HepG2 (cell line): ENCODE data around the gene RNASE8. TPM values are rescaled to one million over a fixed set of nuclear protein-coding genes. Genes with fewer than 3 reads are reported as not detected.

Experiments used
- ARID5B ChIP-seq: IDR thresholded peaks from 2 replicates; pipeline ENCODE4 v1.4.0; 2020; ENCODE audit warnings: mild to moderate bottlenecking, missing genetic modification reagents
- CCDC6 ChIP-seq: sonication (generic); formaldehyde crosslinking; IDR thresholded peaks from 2 replicates; pipeline ENCODE4 v1.8.1; 2022; ENCODE audit warnings: mild to moderate bottlenecking, missing genetic modification reagents, moderate library complexity
- CEBPZ ChIP-seq: IDR thresholded peaks from 2 replicates; pipeline ENCODE4 v1.6.1; 2012; ENCODE audit warnings: low read length, improper control_type of control experiment
- ETV6 ChIP-seq: sonication (generic); formaldehyde crosslinking; conservative IDR thresholded peaks from 2 replicates; pipeline ENCODE4 v1.4.0; 2020; ENCODE audit warnings: missing genetic modification reagents
- FOXJ3 ChIP-seq: sonication (generic); formaldehyde crosslinking; IDR thresholded peaks from 2 replicates; pipeline ENCODE4 v1.4.0; 2020; ENCODE audit warnings: missing genetic modification reagents, mild to moderate bottlenecking, borderline replicate concordance
- HNRNPUL1 ChIP-seq: fragments of 200-400 bp; formaldehyde crosslinking; IDR thresholded peaks from 2 replicates; pipeline ENCODE4 v1.6.1; 2017; ENCODE audit warnings: low read depth, mild to moderate bottlenecking, low read length, moderate library complexity
- HOXA9 ChIP-seq: sonication (generic); formaldehyde crosslinking; IDR thresholded peaks from 2 replicates; pipeline ENCODE4 v1.8.1; 2022; ENCODE audit warnings: missing genetic modification reagents, mild to moderate bottlenecking, moderate library complexity, borderline replicate concordance
- MAF1 ChIP-seq: sonication (generic); formaldehyde crosslinking; IDR thresholded peaks from 2 replicates; pipeline ENCODE4 v1.5.0; 2020; ENCODE audit warnings: missing genetic modification reagents, borderline replicate concordance
- MTERF4 ChIP-seq: sonication (generic); formaldehyde crosslinking; IDR thresholded peaks from 2 replicates; pipeline ENCODE4 v1.8.0; 2023; ENCODE audit warnings: mild to moderate bottlenecking, missing genetic modification reagents
- RFX3 ChIP-seq: IDR thresholded peaks from 2 replicates; pipeline ENCODE4 v1.6.1; 2016; ENCODE audit warnings: missing biosample characterization, missing genetic modification reagents
- SRSF1 ChIP-seq: fragments of 200-400 bp; formaldehyde crosslinking; optimal IDR thresholded peaks from 2 replicates; pipeline ENCODE3; 2017; ENCODE audit warnings: mild to moderate bottlenecking, low read depth, low read length, moderate library complexity
- TBP ChIP-seq: sonication (generic); formaldehyde crosslinking; IDR thresholded peaks from 2 replicates; pipeline ENCODE4 v1.5.0; 2020; ENCODE audit warnings: missing genetic modification reagents
- TRIM24 ChIP-seq: sonication (generic); formaldehyde crosslinking; IDR thresholded peaks from 2 replicates; pipeline ENCODE4 v1.8.0; 2022; ENCODE audit warnings: mild to moderate bottlenecking, missing genetic modification reagents
- U2AF2 ChIP-seq: fragments of 200-400 bp; formaldehyde crosslinking; IDR thresholded peaks from 2 replicates; pipeline ENCODE4 v1.6.1; 2017; ENCODE audit warnings: low read depth, mild to moderate bottlenecking, low read length
- ZBTB34 ChIP-seq: sonication (generic); formaldehyde crosslinking; IDR thresholded peaks from 2 replicates; pipeline ENCODE4 v1.8.0; 2022; ENCODE audit warnings: mild to moderate bottlenecking, missing genetic modification reagents
- ZNF12 ChIP-seq: sonication (generic); formaldehyde crosslinking; IDR thresholded peaks from 2 replicates; pipeline ENCODE4 v1.5.0; 2020; ENCODE audit warnings: missing genetic modification reagents
- ZNF451 ChIP-seq: sonication (generic); formaldehyde crosslinking; IDR thresholded peaks from 2 replicates; pipeline ENCODE4 v1.5.0; 2020; ENCODE audit warnings: mild to moderate bottlenecking, missing genetic modification reagents
- ZNF569 ChIP-seq: sonication (generic); formaldehyde crosslinking; IDR thresholded peaks from 2 replicates; pipeline ENCODE4 v1.5.0; 2020; ENCODE audit warnings: mild to moderate bottlenecking, missing genetic modification reagents, moderate library complexity, borderline replicate concordance
- ZNF616 ChIP-seq: sonication (generic); formaldehyde crosslinking; IDR thresholded peaks from 2 replicates; pipeline ENCODE4 v1.5.0; 2020; ENCODE audit warnings: low read depth, mild to moderate bottlenecking, missing genetic modification reagents
- polyA plus RNA-seq, 8 experiments: library from polyadenylated mRNA; depleted of rRNA in 3 of 8; stranded (reverse) in 7 of 8; unstranded in 1 of 8; fragments of >200 nt; fragmentation: Illumina TruSeq in 4 of 8; extraction: Trizol in 4 of 8; gene quantifications; 2 replicates each; pipeline versions ENCODE4 v1.2.1 to v1.2.3, GENCODE V29; 2011 to 2016; ENCODE audit warnings: low read depth in 4 of 8, missing spikeins in 1 of 8, mixed read lengths in 1 of 8; ENCODE audit not compliant: insufficient read depth in 1 of 8
- total RNA-seq, 5 experiments: library from RNA; depleted of rRNA; stranded (reverse); fragments of >200 nt; fragmentation: Illumina TruSeq; extraction: Trizol; gene quantifications; 2 replicates each; pipeline ENCODE4 v1.2.3, GENCODE V29; 2016; ENCODE audit warnings: low read depth in 1 of 5

Gene RNASE8
- total and polyA plus RNA-seq, 2 of the 13 experiments (the other 11 are each of a cell fraction or from before 2014, with no cell fraction given), result not detected

- TF ChIP-seq HOXA9 (CRISPR knock-in tag) (no peak), TBP (CRISPR knock-in tag) (no peak), ETV6 (CRISPR knock-in tag) (no peak), ZNF616 (CRISPR knock-in tag) (no peak), CEBPZ (no peak), RFX3 (CRISPR knock-in tag) (no peak), ZNF451 (no peak), ZNF12 (no peak), TRIM24 (CRISPR knock-in tag) (no peak), ZNF569 (CRISPR knock-in tag) (no peak), FOXJ3 (CRISPR knock-in tag) (no peak), HNRNPUL1 (no peak), MAF1 (CRISPR knock-in tag) (no peak), SRSF1 (no peak), MTERF4 (0 out of 2 replicates have a peak, but pooled peaks have one; percentile 37), ARID5B (CRISPR knock-in tag) (no peak; the same call in 1 of the 2 replicates), CCDC6 (CRISPR knock-in tag) (no peak), ZBTB34 (CRISPR knock-in tag) (peak; percentile 71; the same call in 1 of the 2 replicates), U2AF2 (no peak)
Observed at GRCh38 chr14:21060614-21061346, 3.2 kb downstream of the RNASE8 start (continued).
